ENCODE results near the gene CSRNP3. TPM values are rescaled to one million over a fixed set of nuclear protein-coding genes. Genes with fewer than 3 reads are reported as not detected.

Gene CSRNP3
- total RNA-seq, 1 experiment from 2014 or later: not detected

DNA sequence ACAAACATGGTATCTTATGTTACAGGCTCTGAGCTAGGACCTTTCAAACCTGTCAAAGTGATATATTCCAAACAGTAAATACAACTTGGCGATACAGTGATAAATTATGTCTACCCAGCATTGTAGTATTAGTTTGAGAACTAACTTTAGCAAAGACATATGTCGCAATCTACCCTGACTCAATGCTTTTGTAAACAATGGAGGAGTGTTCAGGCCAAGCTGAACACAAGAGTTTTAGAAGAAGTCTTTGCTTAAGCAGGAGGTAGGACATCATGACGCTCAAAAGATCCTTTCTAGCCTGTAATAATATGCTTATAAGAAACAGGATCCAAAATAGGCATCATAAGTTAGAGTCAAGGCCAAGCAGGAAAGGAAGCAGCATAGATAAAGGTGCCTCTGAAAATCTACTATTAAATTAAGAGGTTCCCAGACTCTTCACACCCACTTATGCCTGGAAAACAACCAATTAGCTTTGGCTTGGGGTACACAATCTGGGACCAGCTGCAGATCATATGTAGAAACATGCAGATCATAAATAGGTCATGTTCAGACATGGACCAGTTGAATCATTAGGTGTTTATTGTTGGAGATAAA lies 132.5 kb downstream of the CSRNP3 start:
- intact Hi-C loops (cut with micrococcal nuclease; ENCODE audit: unreplicated experiment) (no loop called here), in situ Hi-C loops (cut with HindIII; ENCODE audit: low pct_unique_long_range_greater_than_20kb, low sequenced_read_pairs) (no loop called here)

GRCh38 chr2:165609672-165610071 lies 140.2 kb downstream of the CSRNP3 start:
- H3K27ac ChIP-seq (ENCODE audit: low read length): no peak overlapping the region
- intact Hi-C loops (cut with micrococcal nuclease; ENCODE audit: unreplicated experiment) (no loop called here), in situ Hi-C loops (cut with HindIII; ENCODE audit: low pct_unique_long_range_greater_than_20kb, low sequenced_read_pairs) (no loop called here)
- H3K9me3 ChIP-seq (ENCODE audit: control insufficient read depth, insufficient read depth, low read depth, low read length): no peaks in the 10 kb centered on the region
- TF ChIP-seq SIN3A (IDR thresholded peaks at IDR 0.05; ENCODE audit: borderline replicate concordance, insufficient read depth, low read depth, low read length) (no peak), POLR2AphosphoS5 (IDR thresholded peaks at IDR 0.05; ENCODE audit: low read depth, low read length) (no peak), TCF7L2 (IDR thresholded peaks at IDR 0.05; ENCODE audit: low read depth, low read length) (no peak), REST (IDR thresholded peaks at IDR 0.05; ENCODE audit: insufficient read depth in 1 of 2, low read depth in 2 of 2, low read length in 1 of 2) (no peak)
- TF ChIP-seq, protein P1, sequence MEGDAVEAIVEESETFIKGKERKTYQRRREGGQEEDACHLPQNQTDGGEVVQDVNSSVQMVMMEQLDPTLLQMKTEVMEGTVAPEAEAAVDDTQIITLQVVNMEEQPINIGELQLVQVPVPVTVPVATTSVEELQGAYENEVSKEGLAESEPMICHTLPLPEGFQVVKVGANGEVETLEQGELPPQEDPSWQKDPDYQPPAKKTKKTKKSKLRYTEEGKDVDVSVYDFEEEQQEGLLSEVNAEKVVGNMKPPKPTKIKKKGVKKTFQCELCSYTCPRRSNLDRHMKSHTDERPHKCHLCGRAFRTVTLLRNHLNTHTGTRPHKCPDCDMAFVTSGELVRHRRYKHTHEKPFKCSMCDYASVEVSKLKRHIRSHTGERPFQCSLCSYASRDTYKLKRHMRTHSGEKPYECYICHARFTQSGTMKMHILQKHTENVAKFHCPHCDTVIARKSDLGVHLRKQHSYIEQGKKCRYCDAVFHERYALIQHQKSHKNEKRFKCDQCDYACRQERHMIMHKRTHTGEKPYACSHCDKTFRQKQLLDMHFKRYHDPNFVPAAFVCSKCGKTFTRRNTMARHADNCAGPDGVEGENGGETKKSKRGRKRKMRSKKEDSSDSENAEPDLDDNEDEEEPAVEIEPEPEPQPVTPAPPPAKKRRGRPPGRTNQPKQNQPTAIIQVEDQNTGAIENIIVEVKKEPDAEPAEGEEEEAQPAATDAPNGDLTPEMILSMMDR (IDR thresholded peaks at IDR 0.05): no peak
- no peaks in the 10 kb centered on the region for H3K27me3 ChIP-seq (ENCODE audit: control insufficient read depth, insufficient read depth, low read length)
- POLR2A ChIA-PET: no interaction called here
- DNase-seq (ENCODE audit: low read depth, low spot score) (no peak), ATAC-seq (no peak)
- no peak overlapping the region for H3K4me3 ChIP-seq (ENCODE audit: low read depth in 2 of 2, low read length in 2 of 2)
- no peaks in the 10 kb centered on the region for H3K4me1 ChIP-seq (ENCODE audit: control insufficient read depth, insufficient read depth, low read length)
- CTCF ChIA-PET: no interaction called here
- no TSS peak for BruUV-seq (replicated peaks)
- H3K36me3 ChIP-seq (ENCODE audit: control insufficient read depth, insufficient read depth, low read length): no peaks in the 10 kb centered on the region

More for the DNA sequence above, 132.5 kb downstream of the CSRNP3 start:
- H3K9me3 ChIP-seq (ENCODE audit: control insufficient read depth, insufficient read depth, low read depth, low read length): no peaks in the 10 kb centered on the region
- H3K27me3 ChIP-seq (ENCODE audit: control insufficient read depth, insufficient read depth, low read length): no peaks in the 10 kb centered on the region
- ChIA-PET POLR2A (interaction anchor here (0.7 kb wide), 1 partner anchor 1633 kb away, joined by 14 read pairs; no protein-coding TSS in a partner anchor), CTCF (no interaction called here)
- ATAC-seq (no peak), DNase-seq (ENCODE audit: low read depth, low spot score) (no peak)
- H3K4me3 ChIP-seq (ENCODE audit: low read depth in 2 of 2, low read length in 2 of 2): no peak overlapping the region
- H3K36me3 ChIP-seq (ENCODE audit: control insufficient read depth, insufficient read depth, low read length): no peaks in the 10 kb centered on the region
- H3K27ac ChIP-seq (ENCODE audit: low read length): no peak overlapping the region
- no peaks in the 10 kb centered on the region for H3K4me1 ChIP-seq (ENCODE audit: control insufficient read depth, insufficient read depth, low read length)
- no TSS peak for BruUV-seq (replicated peaks)
- TF ChIP-seq REST (IDR thresholded peaks at IDR 0.05; ENCODE audit: insufficient read depth in 1 of 2, low read depth in 2 of 2, low read length in 1 of 2): no peak
- no peak for TF ChIP-seq POLR2AphosphoS5 (IDR thresholded peaks at IDR 0.05; ENCODE audit: low read depth, low read length)
- TF ChIP-seq SIN3A (IDR thresholded peaks at IDR 0.05; ENCODE audit: borderline replicate concordance, insufficient read depth, low read depth, low read length): no peak
- TF ChIP-seq TCF7L2 (IDR thresholded peaks at IDR 0.05; ENCODE audit: low read depth, low read length): no peak
- TF ChIP-seq, protein P1 (IDR thresholded peaks at IDR 0.05): no peak

All from Panc1 (cell line).